GM21529 (cell line): ENCODE data around the gene NTN4.
"Not testable (repeated sequence)": the region's sequence is repeated elsewhere in the genome, so short reads cannot be mapped to it uniquely, and the experiment has no call there.

ENCODE experiments used
- ATAC-seq: cut with Tn5 transposase; IDR thresholded peaks from one replicate; pipeline ENCODE4 v1.9.1; 2021; ENCODE audit not compliant: unreplicated experiment

The NTN4 gene

GRCh38 chr12:95715177-95715576 lies 75.4 kb downstream of the NTN4 start:
- ATAC-seq, result no peak

GRCh38 chr12:95712269-95712668 lies 78.3 kb downstream of the NTN4 start:
- no peak for ATAC-seq

- no peak for ATAC-seq
Observed at GRCh38 chr12:95710386-95710785, 80.2 kb downstream of the NTN4 start.

- ATAC-seq, result no peak
Observed at GRCh38 chr12:95709152-95709551, 81.4 kb downstream of the NTN4 start.

- no peak for ATAC-seq
Observed at GRCh38 chr12:95705143-95705542, 85.4 kb downstream of the NTN4 start.

- ATAC-seq, result no peak
Observed at GRCh38 chr12:95703986-95704385, 86.6 kb downstream of the NTN4 start.

- no peak for ATAC-seq
Observed at GRCh38 chr12:95701722-95702418, 88.7 kb downstream of the NTN4 start.

GRCh38 chr12:95701275-95701674 lies 89.3 kb downstream of the NTN4 start:
- ATAC-seq, result no peak

- peak; percentile 98 for ATAC-seq
Observed at GRCh38 chr12:95700316-95700785, 90.2 kb downstream of the NTN4 start.

- ATAC-seq, result no peak
Observed at GRCh38 chr12:95699579-95699978, 91.0 kb downstream of the NTN4 start.

- ATAC-seq, result no peak
Observed at GRCh38 chr12:95694136-95694535, 96.4 kb downstream of the NTN4 start.

- ATAC-seq, result no peak
Observed at GRCh38 chr12:95693689-95694088, 96.9 kb downstream of the NTN4 start.

GRCh38 chr12:95690861-95691635 lies 99.5 kb downstream of the NTN4 start:
- no peak for ATAC-seq

- no peak for ATAC-seq
Observed at GRCh38 chr12:95687937-95688336, 102.6 kb downstream of the NTN4 start.

GRCh38 chr12:95683418-95683817 lies 107.1 kb downstream of the NTN4 start:
- ATAC-seq, result no peak

- ATAC-seq, result no peak
Observed at GRCh38 chr12:95681210-95681765, 109.3 kb downstream of the NTN4 start.

- ATAC-seq, result no peak
Observed at GRCh38 chr12:95678684-95679083, 111.9 kb downstream of the NTN4 start.

GRCh38 chr12:95677782-95678181 lies 112.8 kb downstream of the NTN4 start:
- ATAC-seq, result not testable (repeated sequence)

- no peak for ATAC-seq
Observed at GRCh38 chr12:95674631-95675030, 115.9 kb downstream of the NTN4 start.

- no peak for ATAC-seq
Observed at GRCh38 chr12:95674163-95674562, 116.4 kb downstream of the NTN4 start.

- ATAC-seq, result no peak
Observed at GRCh38 chr12:95673576-95673975, 117.0 kb downstream of the NTN4 start.

- ATAC-seq, result no peak
Observed at GRCh38 chr12:95672166-95672565, 118.4 kb downstream of the NTN4 start.
